HCT116 (cell line): Measurements from ENCODE around the gene GNAS-AS1. TPM values are rescaled to one million over a fixed set of nuclear protein-coding genes. Genes with fewer than 3 reads are reported as not detected.
A peak's percentile ranks its signal among the peaks of the same experiment; 100 is the strongest.

Experiments used
- ATAC-seq: fragments of 200-7000 bp; cut with Tn5 transposase; 2 replicates; pipeline ENCODE4 v1.9.1; 2020; ENCODE audit warnings: mild to moderate bottlenecking, moderate library complexity
- BruUV-seq: library from RNA; stranded (reverse); fragments of 400-500 nt; replicated peaks from 2 replicates; lab custom pipeline; 2021; lab: Mats Ljungman, UMichigan
- CTCF ChIA-PET: fragments of 300-600 bp; sonication (Branson Sonifier 250); formaldehyde crosslinking; loops from one replicate; lab custom pipeline; 2021; ENCODE audit warnings: antibody characterized with exemption; lab: Charles Lee
- POLR2A ChIA-PET: fragments of 300-600, 350-600 bp; sonication (Branson Sonifier 250); formaldehyde crosslinking; loops from one replicate; lab custom pipeline; 2021; ENCODE audit warnings: antibody characterized with exemption; lab: Charles Lee
- RAD21 ChIA-PET, 2 experiments: fragments of 300-600 bp; sonication (Branson Sonifier 250); formaldehyde crosslinking; loops; one replicate each; lab custom pipeline; 2023; ENCODE audit warnings: low total read pairs in 2 of 2; ENCODE audit not compliant: uncharacterized antibody in 2 of 2, unreplicated experiment in 2 of 2, low non-redundant PET in 1 of 2; lab: Charles Lee
- DNase-seq: peaks from one replicate; pipeline ENCODE4 v3.0.0-alpha.2; 2010; ENCODE audit warnings: low read depth, low spot score
- H2AFZ ChIP-seq: fragments of 200-600 bp; shearing (Covaris generic), sonication (generic); 2 replicates; pipeline ENCODE4 v1.6.1; 2017; ENCODE audit warnings: low read depth, mixed run types, mixed read lengths, antibody characterized with exemption, low read length; ENCODE audit not compliant: poor library complexity, severe bottlenecking
- H3K27ac ChIP-seq: 2 replicates; pipeline ENCODE4 v1.5.1; 2012; ENCODE audit warnings: low read depth, low read length
- H3K27me3 ChIP-seq: fragments of 200-600 bp; sonication (generic); 2 replicates; pipeline ENCODE4 v1.6.1; 2016; ENCODE audit warnings: mixed run types, low read length, mixed read lengths; ENCODE audit not compliant: insufficient read depth
- H3K36me3 ChIP-seq, 2 experiments: fragments of 200-500 bp in 1 of 2; fragments of 200-600 bp in 1 of 2; sonication (Bioruptor generic) in 1 of 2; sonication (generic) in 1 of 2; 2 replicates each; pipeline versions ENCODE4 v1.5.1 to v1.6.1; 2014 to 2016; ENCODE audit warnings: low read length in 2 of 2, inconsistent platforms in 1 of 2, mixed read lengths in 1 of 2, mixed run types in 1 of 2; ENCODE audit not compliant: insufficient read depth in 2 of 2, control insufficient read depth in 1 of 2
- H3K4me1 ChIP-seq, 2 experiments: fragments of 200-600 bp in 1 of 2; sonication (generic) in 1 of 2; 2 replicates each; pipeline versions ENCODE4 v1.5.1 to v1.6.1; 2012 to 2017; ENCODE audit warnings: low read length in 2 of 2, inconsistent platforms in 1 of 2, mild to moderate bottlenecking in 1 of 2, mixed read lengths in 1 of 2, mixed run types in 1 of 2, moderate library complexity in 1 of 2; ENCODE audit not compliant: insufficient read depth in 2 of 2, control insufficient read depth in 1 of 2
- H3K4me2 ChIP-seq: fragments of 200-600 bp; sonication (generic); 2 replicates; pipeline ENCODE4 v1.6.1; 2017; ENCODE audit warnings: mixed run types, low read length, mixed read lengths
- H3K4me3 ChIP-seq, 2 experiments: fragments of 200-600 bp in 1 of 2; sonication (generic) in 1 of 2; replicated peaks in 1 of 2; 2 replicates each; pipeline ENCODE4 v1.5.1; 2011 to 2016; ENCODE audit warnings: low read length in 2 of 2, control low read depth in 1 of 2, low read depth in 1 of 2, mild to moderate bottlenecking in 1 of 2, mixed read lengths in 1 of 2, mixed run types in 1 of 2
- H3K79me2 ChIP-seq: fragments of 200-600 bp; sonication (generic); 2 replicates; pipeline ENCODE4 v1.6.1; 2017; ENCODE audit warnings: mild to moderate bottlenecking, mixed run types, low read length, moderate library complexity, mixed read lengths; ENCODE audit not compliant: insufficient read depth
- H3K9ac ChIP-seq: fragments of 200-600 bp; sonication (generic); 2 replicates; pipeline ENCODE4 v1.6.1; 2016; ENCODE audit warnings: low read length, mixed read lengths
- H3K9me2 ChIP-seq: fragments of 200-600 bp; sonication (generic), shearing (Covaris generic); 2 replicates; pipeline ENCODE4 v1.6.1; 2017; ENCODE audit warnings: mixed run types, mild to moderate bottlenecking, moderate library complexity; ENCODE audit not compliant: insufficient read depth
- H3K9me3 ChIP-seq, 2 experiments: fragments of 200-500 bp in 1 of 2; fragments of 200-600 bp in 1 of 2; sonication (Bioruptor generic) in 1 of 2; sonication (generic) in 1 of 2; 2 replicates each; pipeline ENCODE4 v1.6.1; 2014 to 2017; ENCODE audit warnings: low read length in 2 of 2, mixed read lengths in 2 of 2, inconsistent platforms in 1 of 2, low read depth in 1 of 2, mild to moderate bottlenecking in 1 of 2, mixed run types in 1 of 2, moderate library complexity in 1 of 2; ENCODE audit not compliant: control insufficient read depth in 1 of 2, insufficient read depth in 1 of 2
- H4K20me1 ChIP-seq: fragments of 200-600 bp; sonication (generic), shearing (Covaris generic); 2 replicates; pipeline ENCODE4 v1.6.1; 2017; ENCODE audit warnings: mixed run types, mild to moderate bottlenecking, moderate library complexity; ENCODE audit not compliant: insufficient read depth
- CBX3 ChIP-seq: IDR thresholded peaks from 2 replicates; pipeline ENCODE4 v1.6.1; 2012; ENCODE audit warnings: low read depth
- EGR1 ChIP-seq: IDR thresholded peaks from 2 replicates; pipeline ENCODE4 v1.6.1; 2012; ENCODE audit warnings: low read depth
- EZH2 ChIP-seq: fragments of 200-600 bp; sonication (generic); IDR thresholded peaks from 2 replicates; pipeline ENCODE4 v1.6.1; 2017; ENCODE audit warnings: antibody characterized with exemption, mixed run types
- MAX ChIP-seq: IDR thresholded peaks from 2 replicates; pipeline ENCODE4 v1.6.1; 2012
- POLR2A ChIP-seq: IDR thresholded peaks from 2 replicates; pipeline ENCODE4 v1.7.0; 2011; ENCODE audit warnings: borderline replicate concordance; ENCODE audit not compliant: insufficient read depth, insufficient read length; ENCODE audit errors: extremely low read depth
- POLR2AphosphoS5 ChIP-seq: IDR thresholded peaks from 2 replicates; pipeline ENCODE4 v1.6.1; 2011; ENCODE audit warnings: mild to moderate bottlenecking, low read depth, low read length, moderate library complexity
- ZBTB33 ChIP-seq: IDR thresholded peaks from 2 replicates; pipeline ENCODE4 v1.6.1; 2011; ENCODE audit warnings: mild to moderate bottlenecking, low read length, moderate library complexity; ENCODE audit not compliant: insufficient replicate concordance; ENCODE audit errors: extremely low read depth
- ZFX ChIP-seq: fragments of 450-650 bp; IDR thresholded peaks from 2 replicates; pipeline ENCODE4 v1.6.1; 2017
- intact Hi-C: fragments of 100-400 bp; cut with micrococcal nuclease; formaldehyde crosslinking; loops from 2 replicates; pipeline ENCODE4 v1.10.0; 2022
- total RNA-seq: library from RNA; stranded (reverse); gene quantifications from one replicate; pipeline ENCODE4 v1.2.1, GENCODE V29; 2021; ENCODE audit not compliant: unreplicated experiment

Gene GNAS-AS1
- total RNA-seq, 1 experiment from 2014 or later: not detected

- Histone ChIP-seq H3K36me3 (peaks cover 0 to 2% of the 10 kb centered on the region in 2 experiments; a peak in 1 of 4 replicates), H3K27ac (peak overlapping the region; percentile 85), H2AFZ (no peak overlapping the region), H3K9me2 (no peaks in the 10 kb centered on the region), H3K27me3 (no peaks in the 10 kb centered on the region), H3K9me3 (no peaks in the 10 kb centered on the region), H3K79me2 (peaks cover 50% of the 10 kb centered on the region), H3K4me2 (peak overlapping the region; percentile 79), H3K4me1 (peaks cover 14 to 26% of the 10 kb centered on the region in 2 experiments), H3K9ac (peak overlapping the region; percentile 73), H3K4me3 (peak overlapping the region; percentile 41 to 61), H4K20me1 (peaks cover 12% of the 10 kb centered on the region; the same call in 1 of the 2 replicates)
- CTCF ChIA-PET: no interaction called here
- POLR2A ChIA-PET: interaction anchor here (0.9 kb wide), 1 partner anchor 118 kb away, joined by 3 read pairs; no protein-coding TSS in a partner anchor
- BruUV-seq: no TSS peak
- RAD21 ChIA-PET: no interaction called here
- ATAC-seq (peak; percentile 51), DNase-seq (no peak)
- TF ChIP-seq MAX: peak; percentile 28; the same call in 1 of the 2 replicates
- peak; percentile 58; the same call in 1 of the 2 replicates for TF ChIP-seq EGR1
- TF ChIP-seq POLR2A: peak; percentile 2
- TF ChIP-seq POLR2AphosphoS5: no peak; the same call in 1 of the 2 replicates
- intact Hi-C loops: loop anchor here (10.0 kb wide), 1 partner anchor 144 kb away; the partner anchor contains the start of gene ATP5F1E
Observed at GRCh38 chr20:58890518-58891085, 39.9 kb upstream of the GNAS-AS1 start.

DNA sequence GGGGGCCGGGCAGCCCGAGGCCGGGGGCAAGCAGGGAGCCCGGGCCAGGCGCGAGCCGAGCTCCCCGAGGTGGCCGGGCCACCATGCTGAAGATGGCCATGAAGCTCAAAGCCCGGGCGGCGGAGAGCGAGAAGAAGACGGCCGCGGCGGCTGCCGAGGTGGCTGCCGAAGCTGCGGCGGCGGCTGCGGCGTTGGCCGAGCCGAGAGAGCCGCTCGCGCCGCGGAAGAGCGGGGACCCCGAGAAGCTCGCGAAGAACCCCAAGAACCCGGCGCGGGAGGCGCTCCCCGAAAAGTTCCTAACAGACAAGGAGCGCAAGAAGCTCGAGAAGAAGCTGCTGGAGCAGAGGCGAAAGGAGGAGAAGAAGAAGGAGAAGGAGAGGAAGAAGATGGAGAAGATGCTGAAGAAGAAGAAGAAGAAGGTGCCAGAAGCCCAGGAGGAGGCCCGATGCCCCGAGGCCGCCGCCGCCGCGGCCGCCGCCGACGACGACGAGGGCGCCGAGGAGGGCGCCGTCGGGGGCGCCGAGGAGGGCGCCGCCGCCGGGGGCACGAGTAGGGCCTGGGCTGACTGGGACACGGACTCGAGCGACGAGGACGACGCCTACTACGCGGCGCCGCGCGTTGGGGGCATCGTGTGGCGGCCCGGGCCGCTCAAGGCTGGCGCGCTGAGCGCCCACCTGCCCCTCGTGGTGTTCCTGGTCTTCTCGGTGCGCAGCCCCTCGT is 39.3 kb upstream of the GNAS-AS1 start:
- no peak overlapping the region for H2AFZ ChIP-seq
- H3K4me3 ChIP-seq: peak overlapping the region; percentile 52 to 61
- H3K9ac ChIP-seq: peak overlapping the region; percentile 73
- RAD21 ChIA-PET: no interaction called here
- no peaks in the 10 kb centered on the region for H3K9me2 ChIP-seq
- H3K27ac ChIP-seq: peak overlapping the region; percentile 85
- BruUV-seq: no TSS peak
- CTCF ChIA-PET: no interaction called here
- TF ChIP-seq ZBTB33 (no peak), POLR2AphosphoS5 (peak; percentile 41; the same call in 1 of the 2 replicates), ZFX (peak; percentile 53), EZH2 (no peak), CBX3 (no peak)
- POLR2A ChIA-PET: interaction anchor here (0.6 kb wide), 1 partner anchor 204 kb away, joined by 4 read pairs; no protein-coding TSS in a partner anchor
- H3K4me1 ChIP-seq: peaks cover 14 to 26% of the 10 kb centered on the region in 2 experiments
- H4K20me1 ChIP-seq: peaks cover 12% of the 10 kb centered on the region; the same call in 1 of the 2 replicates
- H3K9me3 ChIP-seq: no peaks in the 10 kb centered on the region
- intact Hi-C loops: loop anchor here (10.0 kb wide), 2 partner anchors 145 to 235 kb away; partner anchors contain the start of genes ATP5F1E and STX16
- H3K79me2 ChIP-seq: peaks cover 43% of the 10 kb centered on the region
- no peak for DNase-seq
- H3K36me3 ChIP-seq: no peaks in the 10 kb centered on the region
- H3K4me2 ChIP-seq: peak overlapping the region; percentile 79
- ATAC-seq: no peak; the same call in 1 of the 2 replicates
- H3K27me3 ChIP-seq: no peaks in the 10 kb centered on the region
